Duodenal mucosa (tissue), 2 donors: Measurements from ENCODE around the gene ALDH3B1.

Experiments used
- H3K27ac ChIP-seq: one replicate; pipeline ENCODE4 v1.7.0; 2013; ENCODE audit warnings: low read depth, low read length
- H3K27me3 ChIP-seq, 2 donors: one replicate each; pipeline ENCODE4 v1.7.0; 2013; ENCODE audit warnings: low read length in 2 of 2, control low read depth in 1 of 2; ENCODE audit not compliant: insufficient read depth in 2 of 2, control insufficient read depth in 1 of 2
- H3K36me3 ChIP-seq, 2 donors: one replicate each; pipeline ENCODE4 v1.7.0; 2013; ENCODE audit warnings: low read length in 2 of 2, control low read depth in 1 of 2; ENCODE audit not compliant: insufficient read depth in 2 of 2, control insufficient read depth in 1 of 2
- H3K4me1 ChIP-seq, 2 donors: one replicate each; pipeline ENCODE4 v1.7.0; 2013; ENCODE audit warnings: low read length in 2 of 2, control low read depth in 1 of 2; ENCODE audit not compliant: insufficient read depth in 2 of 2, control insufficient read depth in 1 of 2
- H3K4me3 ChIP-seq, 2 donors: one replicate each; pipeline ENCODE4 v1.7.0; 2013; ENCODE audit warnings: low read length in 2 of 2, low read depth in 1 of 2
- H3K9ac ChIP-seq, 2 donors: one replicate each; pipeline ENCODE4 v1.7.0; 2013; ENCODE audit warnings: low read length in 2 of 2, low read depth in 1 of 2
- H3K9me3 ChIP-seq, 2 donors: one replicate each; pipeline ENCODE4 v1.7.0; 2013; ENCODE audit warnings: low read length in 2 of 2, control low read depth in 1 of 2; ENCODE audit not compliant: control insufficient read depth in 1 of 2

ALDH3B1 gene

DNA sequence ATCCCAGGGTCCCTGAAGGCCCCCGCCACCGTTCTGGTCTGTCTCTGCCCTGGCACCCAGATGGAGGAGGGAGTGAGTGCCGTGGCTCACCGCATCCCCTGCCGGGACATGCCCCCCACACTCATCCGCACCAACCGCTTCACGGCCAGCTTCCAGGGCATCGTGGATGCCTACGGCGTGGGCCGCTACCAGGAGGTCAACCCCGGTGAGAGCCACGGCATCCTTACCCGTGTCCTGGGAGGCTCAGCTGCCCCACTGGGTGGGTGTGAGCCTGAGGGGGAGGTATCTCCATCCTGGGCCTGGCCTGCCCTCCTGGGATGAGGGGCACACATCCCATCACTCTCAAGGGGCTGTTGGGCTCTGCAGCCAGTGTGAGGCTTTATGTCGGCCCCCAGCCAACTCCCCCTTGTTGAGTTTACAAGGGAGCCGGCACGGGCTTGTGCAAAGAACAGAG is 34.8 kb downstream of the ALDH3B1 start:
- Histone ChIP-seq H3K4me1 (peaks cover 20 to 28% of the 10 kb centered on the region in 2 donors), H3K27me3 (no peaks in the 10 kb centered on the region), H3K9me3 (no peaks in the 10 kb centered on the region), H3K9ac (no peak overlapping the region), H3K4me3 (no peak overlapping the region), H3K27ac (no peak overlapping the region), H3K36me3 (peaks cover 15 to 66% of the 10 kb centered on the region in 2 donors)

- Histone ChIP-seq H3K4me1 (peaks cover 7 to 8% of the 10 kb centered on the region in 2 donors), H3K27me3 (no peaks in the 10 kb centered on the region), H3K9me3 (no peaks in the 10 kb centered on the region), H3K9ac (no peak overlapping the region), H3K27ac (no peak overlapping the region), H3K36me3 (peaks cover 25 to 84% of the 10 kb centered on the region in 2 donors), H3K4me3 (no peak overlapping the region)
Measured at GRCh38 chr11:68047437-68048290, 37.5 kb downstream of the ALDH3B1 start.

- H3K9ac ChIP-seq: no peak overlapping the region
- no peaks in the 10 kb centered on the region for H3K27me3 ChIP-seq
- H3K4me3 ChIP-seq: no peak overlapping the region
- no peaks in the 10 kb centered on the region for H3K9me3 ChIP-seq
- H3K4me1 ChIP-seq: no peaks in the 10 kb centered on the region
- no peak overlapping the region for H3K27ac ChIP-seq
- peaks cover 25 to 79% of the 10 kb centered on the region in 2 donors for H3K36me3 ChIP-seq
Measured at GRCh38 chr11:68048681-68049508, 38.8 kb downstream of the ALDH3B1 start.

DNA sequence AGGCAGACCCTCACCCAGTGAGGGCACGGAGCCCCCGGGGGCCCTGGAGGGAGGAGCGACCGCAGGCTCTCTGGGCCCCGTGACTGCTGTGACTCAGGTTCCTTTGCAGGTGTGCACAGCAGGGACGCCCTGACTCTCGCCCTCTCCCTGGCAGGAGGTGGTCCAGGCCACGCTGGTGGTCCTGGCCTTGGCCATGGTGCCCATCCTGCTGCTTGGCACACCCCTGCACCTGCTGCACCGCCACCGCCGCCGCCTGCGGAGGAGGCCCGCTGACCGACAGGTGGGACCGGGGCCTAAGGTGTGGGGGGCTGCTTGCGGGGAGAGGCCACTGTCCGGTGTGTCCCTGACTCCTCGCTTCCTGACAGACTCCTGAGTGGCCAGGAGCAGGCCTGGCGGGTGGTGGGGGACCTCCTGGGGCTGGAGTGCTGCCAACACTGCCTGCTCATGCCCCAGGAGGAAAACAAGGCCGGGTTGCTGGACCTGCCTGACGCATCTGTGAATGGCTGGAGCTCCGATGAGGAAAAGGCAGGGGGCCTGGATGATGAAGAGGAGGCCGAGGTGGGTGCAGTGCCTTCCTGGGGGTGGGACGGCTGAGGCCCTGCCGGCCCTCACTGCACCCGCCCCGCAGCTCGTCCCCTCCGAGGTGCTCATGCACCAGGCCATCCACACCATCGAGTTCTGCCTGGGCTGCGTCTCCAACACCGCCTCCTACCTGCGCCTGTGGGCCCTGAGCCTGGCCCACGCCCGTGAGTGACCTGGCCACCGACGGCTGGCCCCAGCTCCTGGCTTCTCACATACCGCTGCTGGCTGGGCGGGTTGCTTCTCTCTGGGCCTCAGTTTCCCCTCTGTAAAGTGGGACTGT is 39.6 kb downstream of the ALDH3B1 start:
- Histone ChIP-seq H3K27ac (no peak overlapping the region), H3K4me3 (no peak overlapping the region), H3K36me3 (peaks cover 20 to 77% of the 10 kb centered on the region in 2 donors), H3K4me1 (no peaks in the 10 kb centered on the region), H3K9me3 (no peaks in the 10 kb centered on the region), H3K27me3 (no peaks in the 10 kb centered on the region), H3K9ac (no peak overlapping the region)

DNA sequence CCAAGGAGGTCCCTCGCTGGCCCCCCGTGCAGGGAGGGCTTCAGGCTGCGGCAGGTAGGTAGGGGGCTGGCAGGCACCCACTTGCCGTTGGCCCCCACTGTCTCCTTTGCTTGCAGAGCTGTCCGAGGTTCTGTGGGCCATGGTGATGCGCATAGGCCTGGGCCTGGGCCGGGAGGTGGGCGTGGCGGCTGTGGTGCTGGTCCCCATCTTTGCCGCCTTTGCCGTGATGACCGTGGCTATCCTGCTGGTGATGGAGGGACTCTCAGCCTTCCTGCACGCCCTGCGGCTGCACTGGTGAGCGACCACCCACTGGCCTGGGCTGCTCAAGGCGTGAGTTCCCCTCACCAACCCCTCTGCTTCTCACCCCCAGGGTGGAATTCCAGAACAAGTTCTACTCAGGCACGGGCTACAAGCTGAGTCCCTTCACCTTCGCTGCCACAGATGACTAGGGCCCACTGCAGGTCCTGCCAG is 40.3 kb downstream of the ALDH3B1 start:
- H3K36me3 ChIP-seq: peaks cover 15 to 72% of the 10 kb centered on the region in 2 donors

DNA sequence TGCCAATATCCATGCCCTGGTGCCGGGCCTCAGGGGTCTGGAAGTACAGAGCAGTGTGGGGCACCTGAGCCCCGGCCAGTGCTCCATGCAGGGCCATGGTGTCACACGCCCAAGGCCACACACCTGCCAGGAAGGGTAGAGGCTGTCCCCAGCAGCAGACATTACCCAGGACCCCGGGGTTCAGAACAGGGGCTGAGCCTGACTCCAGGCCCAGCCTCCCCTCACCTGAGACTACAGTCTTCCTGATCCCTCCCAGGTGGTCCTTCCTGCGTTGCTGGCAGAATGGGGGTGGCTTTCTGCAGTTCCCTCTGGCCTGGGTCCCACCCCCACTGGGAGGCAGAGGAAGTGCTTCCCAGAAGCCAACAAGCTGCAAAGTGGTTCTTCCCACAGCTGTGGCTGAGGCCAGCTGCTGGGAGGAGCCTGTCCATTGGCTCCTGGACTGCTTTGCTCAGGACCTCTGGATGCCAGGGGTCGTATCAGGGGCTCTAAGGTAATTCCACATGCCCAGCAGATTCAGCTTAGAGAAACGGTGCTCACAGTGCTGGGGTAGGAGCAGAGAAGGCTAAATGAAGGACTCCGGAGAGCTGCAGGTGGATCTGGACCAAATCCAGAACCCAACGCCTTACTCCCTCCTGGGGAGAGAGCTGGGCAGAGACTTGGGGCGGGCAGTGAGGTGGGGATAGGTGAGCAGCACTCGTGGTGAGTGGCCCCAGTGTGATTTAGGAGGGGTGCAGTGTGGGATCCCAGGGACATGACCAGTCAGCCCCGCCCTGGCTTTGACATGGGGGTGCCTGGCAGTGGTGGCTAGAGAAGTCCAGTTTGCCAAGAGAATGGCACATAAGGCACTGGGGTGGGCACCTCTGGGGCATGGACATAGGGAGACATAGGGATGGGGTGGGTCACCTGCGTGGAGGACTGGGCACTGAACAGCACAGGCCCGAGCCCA is 41.3 kb downstream of the ALDH3B1 start:
- Histone ChIP-seq H3K36me3 (peaks cover 15 to 68% of the 10 kb centered on the region in 2 donors), H3K9ac (no peak overlapping the region), H3K27ac (no peak overlapping the region)

More for the DNA sequence above, 40.3 kb downstream of the ALDH3B1 start:
- Histone ChIP-seq H3K4me3 (no peak overlapping the region), H3K4me1 (no peaks in the 10 kb centered on the region), H3K9ac (no peak overlapping the region), H3K9me3 (no peaks in the 10 kb centered on the region), H3K27ac (no peak overlapping the region), H3K27me3 (no peaks in the 10 kb centered on the region)

DNA sequence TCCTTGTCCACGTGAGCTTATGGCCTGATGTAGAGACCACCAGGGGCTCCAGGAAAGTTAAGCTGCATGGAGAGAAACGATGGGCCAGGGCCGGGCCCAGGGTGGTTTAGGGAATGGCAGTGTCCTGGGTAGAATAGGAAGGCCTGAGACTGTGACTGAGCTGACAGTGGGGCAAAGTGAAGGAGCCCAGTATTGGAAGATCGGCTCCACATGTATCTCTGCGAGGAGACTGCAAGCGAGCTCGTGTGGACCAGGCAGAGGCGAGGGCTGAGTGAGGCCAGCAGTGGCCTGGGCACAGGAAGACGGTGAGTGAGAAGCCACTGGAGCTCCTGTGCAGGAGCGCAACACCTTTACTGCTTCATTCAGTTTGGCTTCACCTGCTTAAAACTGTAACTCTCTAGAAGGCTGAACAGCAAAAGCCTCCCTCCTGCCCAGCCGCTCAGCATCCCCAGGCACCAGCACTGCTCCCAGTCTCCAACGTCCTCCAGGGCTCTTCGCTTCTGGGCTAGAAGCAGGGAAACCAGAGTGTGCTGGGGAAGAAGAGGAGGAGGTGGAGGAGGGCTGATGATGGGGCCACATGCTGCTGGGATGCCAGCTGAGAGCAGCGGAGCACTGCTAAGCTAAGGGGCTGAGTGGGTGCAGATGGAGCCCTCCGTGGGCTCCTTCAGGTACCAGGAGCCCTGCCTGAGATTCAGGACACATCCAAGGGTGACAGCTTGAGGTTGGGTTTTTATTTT is 42.2 kb downstream of the ALDH3B1 start:
- Histone ChIP-seq H3K9me3 (no peaks in the 10 kb centered on the region), H3K4me1 (no peaks in the 10 kb centered on the region), H3K27me3 (no peaks in the 10 kb centered on the region), H3K36me3 (peaks cover 15 to 68% of the 10 kb centered on the region in 2 donors), H3K9ac (no peak overlapping the region), H3K27ac (no peak overlapping the region), H3K4me3 (no peak overlapping the region)

More for the DNA sequence above, 41.3 kb downstream of the ALDH3B1 start:
- H3K4me1 ChIP-seq: no peaks in the 10 kb centered on the region
- no peaks in the 10 kb centered on the region for H3K9me3 ChIP-seq
- H3K27me3 ChIP-seq: no peaks in the 10 kb centered on the region
- no peak overlapping the region for H3K4me3 ChIP-seq

DNA sequence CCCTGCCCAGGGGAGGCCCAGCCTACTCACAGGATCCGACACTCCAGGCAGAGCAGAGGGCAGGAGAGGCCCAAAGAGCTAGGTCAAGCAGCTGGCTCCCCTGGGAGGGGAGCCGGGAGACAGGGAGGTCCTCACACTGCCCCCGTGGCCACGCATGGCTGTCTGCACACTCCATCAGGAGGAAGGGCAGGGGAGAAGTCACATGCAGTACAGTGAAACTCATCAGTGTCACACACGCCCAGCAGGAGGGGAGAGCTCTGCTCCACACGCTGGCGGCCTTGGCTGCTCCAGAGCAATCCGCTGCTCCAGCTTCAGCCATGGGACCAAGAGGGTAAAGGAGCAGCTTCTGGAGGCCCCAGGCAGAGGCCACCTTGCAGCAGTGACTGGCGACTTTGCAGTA is 43.0 kb downstream of the ALDH3B1 start:
- no peaks in the 10 kb centered on the region for H3K4me1 ChIP-seq
- no peak overlapping the region for H3K9ac ChIP-seq
- H3K36me3 ChIP-seq: peaks cover 10 to 64% of the 10 kb centered on the region in 2 donors
- no peaks in the 10 kb centered on the region for H3K9me3 ChIP-seq
- H3K4me3 ChIP-seq: no peak overlapping the region
- H3K27ac ChIP-seq: no peak overlapping the region
- H3K27me3 ChIP-seq: no peaks in the 10 kb centered on the region
